ENCODE data around the gene NUBPL. TPM values are rescaled to one million over a fixed set of nuclear protein-coding genes. Genes with fewer than 3 reads are reported as not detected.

The NUBPL gene, protein sequence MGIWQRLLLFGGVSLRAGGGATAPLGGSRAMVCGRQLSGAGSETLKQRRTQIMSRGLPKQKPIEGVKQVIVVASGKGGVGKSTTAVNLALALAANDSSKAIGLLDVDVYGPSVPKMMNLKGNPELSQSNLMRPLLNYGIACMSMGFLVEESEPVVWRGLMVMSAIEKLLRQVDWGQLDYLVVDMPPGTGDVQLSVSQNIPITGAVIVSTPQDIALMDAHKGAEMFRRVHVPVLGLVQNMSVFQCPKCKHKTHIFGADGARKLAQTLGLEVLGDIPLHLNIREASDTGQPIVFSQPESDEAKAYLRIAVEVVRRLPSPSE
- total RNA-seq = 10 to 100 TPM in 2 of 5 experiments, 1 to 10 TPM in 3; 6.1 to 11.7 (median 8.3) TPM
- polyA plus RNA-seq = 1 to 10 TPM; 5.8 to 10.0 TPM
- total RNA-seq = 10.6 reads per million, percentile 37 among the genes with 10 or more reads in this experiment

DNA sequence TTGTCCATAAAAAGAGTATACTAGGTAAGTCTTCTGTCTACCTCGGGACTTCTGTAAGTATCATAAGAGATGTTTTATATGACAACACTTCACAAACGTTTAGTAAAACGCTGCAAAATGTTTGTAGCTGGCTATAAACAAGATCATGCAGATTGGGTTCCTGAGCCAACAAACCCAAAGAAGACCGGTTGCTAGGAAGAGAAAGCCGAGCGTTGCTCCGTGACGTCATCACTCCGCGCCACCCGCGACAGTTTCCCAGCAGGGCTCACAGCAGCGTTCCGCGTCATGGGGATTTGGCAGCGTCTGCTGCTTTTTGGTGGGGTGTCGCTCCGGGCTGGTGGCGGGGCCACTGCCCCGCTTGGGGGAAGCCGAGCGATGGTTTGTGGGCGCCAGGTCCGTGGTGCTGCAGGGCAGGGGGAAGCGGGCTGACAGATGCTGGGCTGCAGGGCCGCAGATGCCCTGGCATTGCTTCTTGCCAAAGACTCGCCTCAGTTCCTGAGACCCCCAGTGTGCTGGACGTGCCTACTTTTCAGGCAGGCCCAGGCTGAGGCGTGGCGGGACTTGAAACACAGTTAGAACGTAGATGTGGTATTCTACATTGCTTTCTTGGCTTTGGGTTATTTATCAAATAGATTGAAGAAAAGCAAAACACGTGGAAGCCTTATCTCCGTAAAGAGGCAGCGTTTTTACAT, at the start of gene NUBPL:
TSS of gene NUBPL (plus strand) at position 250 of the 692 bp plus-strand sequence. CDS start at position 286, 36 bp downstream.
- Histone ChIP-seq H3K27ac (ENCODE audit: low read depth, low read length) (peak within 1 kb of the TSS; percentile 81), H3K4me3 (ENCODE audit: low read length) (peak within 1 kb of the TSS; percentile 90), H3K9me3 (ENCODE audit: control insufficient read depth in 2 of 3, low read length in 3 of 3) (no peaks in the 10 kb centered on the region), H3K36me3 (ENCODE audit: control insufficient read depth in 2 of 3, insufficient read depth in 3 of 3, low read length in 3 of 3) (no peaks in the 10 kb centered on the region), H3K27me3 (ENCODE audit: control insufficient read depth in 2 of 2, insufficient read depth in 2 of 2, low read length in 2 of 2) (no peaks in the 10 kb centered on the region), H3K4me1 (ENCODE audit: control insufficient read depth in 2 of 2, insufficient read depth in 2 of 2, low read length in 2 of 2) (peaks cover 0 to 5% of the 10 kb centered on the region in 2 donors)
- intact Hi-C loops (cut with micrococcal nuclease) = loop anchor here (1.0 to 10.0 kb wide), 14 partner anchors 104 to 1002 kb away; partner anchors contain the start of genes DTD2 (in 2 of the 2), HEATR5A (in 2 of the 2), SCFD1 (in 2 of the 2) and STRN3 (in 2 of the 2)
- H3K36me3 Mint-ChIP-seq = peaks cover 0 to 4% (median 2%) of the 10 kb centered on the region in 5 donors
- peaks cover 0 to 11% (median 5%) of the 10 kb centered on the region in 5 donors for H3K27me3 Mint-ChIP-seq
- DNase-seq (peak; percentile 96 to 98 (median 97)), ATAC-seq (peak; percentile 95)
- ChIA-PET CTCF (interaction anchor here (1.0 kb wide), 1 partner anchor 104 kb away, joined by 3 read pairs; the partner anchor contains the start of gene DTD2), POLR2A (interaction anchor here (0.8 to 1.5 kb wide), 3 partner anchors 35 to 642 kb away, joined by 3 to 4 read pairs (median 4); no protein-coding TSS in a partner anchor)
- H3K9me3 Mint-ChIP-seq = peaks cover 0 to 5% (median 0%) of the 10 kb centered on the region in 11 donors
- H3K27ac Mint-ChIP-seq = peak within 1 kb of the TSS; percentile 95 to 100 (median 99)
- H3K4me1 Mint-ChIP-seq = peaks cover 24 to 44% (median 38%) of the 10 kb centered on the region in 7 donors
- H3K4me3 Mint-ChIP-seq = peak within 1 kb of the TSS; percentile 88 to 98 (median 96)

DNA sequence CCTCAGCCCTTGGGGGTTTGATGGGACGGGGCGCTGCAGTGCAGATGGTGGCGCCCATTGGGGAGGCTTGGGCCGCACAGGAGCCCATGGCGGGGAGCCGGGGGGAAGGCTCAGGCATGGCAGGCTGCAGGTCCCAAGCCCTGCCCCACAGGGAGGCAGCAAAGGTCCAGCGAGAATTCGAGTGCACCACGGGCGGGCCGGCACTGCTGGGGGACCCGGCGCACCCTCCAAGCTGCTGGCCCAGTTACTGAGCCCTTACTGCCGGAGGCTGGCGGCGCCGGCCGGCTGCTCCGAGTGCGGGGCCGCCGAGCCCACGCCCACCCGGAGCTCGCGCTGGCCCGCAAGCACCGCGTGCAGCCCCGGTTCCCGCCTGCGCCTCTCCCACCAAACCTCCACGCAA, 34.1 kb upstream of the NUBPL start:
- DNase-seq (no peak), ATAC-seq (no peak)
- peaks cover 0 to 11% (median 7%) of the 10 kb centered on the region in 5 donors for H3K27me3 Mint-ChIP-seq
- CTCF ChIA-PET = no interaction called here
- no peaks in the 10 kb centered on the region for H3K9me3 Mint-ChIP-seq
- no peak overlapping the region for H3K4me3 ChIP-seq (ENCODE audit: low read length)
- H3K9me3 ChIP-seq (ENCODE audit: control insufficient read depth in 2 of 3, low read length in 3 of 3) = no peaks in the 10 kb centered on the region
- no peaks in the 10 kb centered on the region for H3K36me3 ChIP-seq (ENCODE audit: control insufficient read depth in 2 of 3, insufficient read depth in 3 of 3, low read length in 3 of 3)
- H3K27me3 ChIP-seq (ENCODE audit: control insufficient read depth in 2 of 2, insufficient read depth in 2 of 2, low read length in 2 of 2) = no peaks in the 10 kb centered on the region
- H3K27ac ChIP-seq (ENCODE audit: low read depth, low read length) = no peak overlapping the region
- H3K27ac Mint-ChIP-seq = no peak overlapping the region
- H3K4me1 ChIP-seq (ENCODE audit: control insufficient read depth in 2 of 2, insufficient read depth in 2 of 2, low read length in 2 of 2) = no peaks in the 10 kb centered on the region
- intact Hi-C loops (cut with micrococcal nuclease) = no loop called here
- POLR2A ChIA-PET = no interaction called here
- H3K36me3 Mint-ChIP-seq = no peaks in the 10 kb centered on the region
- H3K4me1 Mint-ChIP-seq = no peaks in the 10 kb centered on the region
- no peak overlapping the region for H3K4me3 Mint-ChIP-seq

DNA sequence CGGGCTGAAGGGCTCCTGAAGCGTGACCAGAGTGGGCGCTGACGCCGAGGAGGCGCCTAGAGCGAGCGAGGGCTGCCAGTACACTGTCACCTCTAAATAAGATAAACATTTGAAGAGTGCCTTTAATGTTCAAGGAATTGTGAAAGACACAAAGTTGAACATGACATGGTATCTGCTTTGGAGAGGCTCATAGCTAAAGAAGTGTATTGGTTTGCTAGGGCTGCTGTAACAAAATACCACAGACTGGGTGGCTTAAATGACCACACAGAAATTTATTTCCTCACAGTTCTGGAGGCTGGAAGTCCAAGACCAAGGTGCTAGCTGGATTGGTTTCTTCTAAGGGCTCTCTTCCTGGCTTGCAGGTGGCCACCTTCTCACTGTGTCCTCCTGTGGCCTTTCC, 33.7 kb upstream of the NUBPL start:
- DNase-seq (no peak), ATAC-seq (no peak)
- Mint-ChIP-seq H3K36me3 (no peaks in the 10 kb centered on the region), H3K4me1 (no peaks in the 10 kb centered on the region), H3K9me3 (no peaks in the 10 kb centered on the region), H3K27ac (no peak overlapping the region), H3K27me3 (peaks cover 0 to 14% (median 6%) of the 10 kb centered on the region in 5 donors), H3K4me3 (no peak overlapping the region)
- Histone ChIP-seq H3K4me3 (ENCODE audit: low read length) (no peak overlapping the region), H3K27ac (ENCODE audit: low read depth, low read length) (no peak overlapping the region), H3K9me3 (ENCODE audit: control insufficient read depth in 2 of 3, low read length in 3 of 3) (no peaks in the 10 kb centered on the region), H3K4me1 (ENCODE audit: control insufficient read depth in 2 of 2, insufficient read depth in 2 of 2, low read length in 2 of 2) (no peaks in the 10 kb centered on the region), H3K27me3 (ENCODE audit: control insufficient read depth in 2 of 2, insufficient read depth in 2 of 2, low read length in 2 of 2) (no peaks in the 10 kb centered on the region), H3K36me3 (ENCODE audit: control insufficient read depth in 2 of 3, insufficient read depth in 3 of 3, low read length in 3 of 3) (no peaks in the 10 kb centered on the region)
- intact Hi-C loops (cut with micrococcal nuclease) = no loop called here
- CTCF ChIA-PET = no interaction called here
- POLR2A ChIA-PET = no interaction called here

DNA sequence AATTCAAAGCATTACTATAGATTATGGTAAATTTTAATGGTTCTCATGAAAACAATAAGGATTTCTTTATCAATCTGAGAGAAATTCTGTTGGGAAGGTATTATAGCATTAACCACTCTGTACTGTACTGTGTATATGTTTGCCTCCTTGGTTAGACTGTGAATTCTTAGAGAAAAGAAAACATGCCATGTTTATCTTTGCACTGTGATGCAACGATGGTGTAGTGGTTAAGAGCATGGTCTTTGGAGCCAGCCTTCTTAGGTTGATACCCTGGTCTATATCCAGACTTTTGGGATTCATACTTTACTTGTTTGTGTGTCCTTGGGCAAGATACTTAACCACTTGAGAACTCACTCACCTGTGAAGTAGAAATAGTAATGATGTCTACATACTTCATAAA, 32.2 kb upstream of the NUBPL start:
- intact Hi-C loops (cut with micrococcal nuclease) = no loop called here
- no peak for ATAC-seq
- POLR2A ChIA-PET = no interaction called here
- Histone ChIP-seq H3K9me3 (ENCODE audit: control insufficient read depth in 2 of 3, low read length in 3 of 3) (no peaks in the 10 kb centered on the region), H3K4me3 (ENCODE audit: low read length) (no peak overlapping the region), H3K27ac (ENCODE audit: low read depth, low read length) (no peak overlapping the region), H3K36me3 (ENCODE audit: control insufficient read depth in 2 of 3, insufficient read depth in 3 of 3, low read length in 3 of 3) (no peaks in the 10 kb centered on the region), H3K27me3 (ENCODE audit: control insufficient read depth in 2 of 2, insufficient read depth in 2 of 2, low read length in 2 of 2) (no peaks in the 10 kb centered on the region), H3K4me1 (ENCODE audit: control insufficient read depth in 2 of 2, insufficient read depth in 2 of 2, low read length in 2 of 2) (no peaks in the 10 kb centered on the region)
- DNase-seq = no peak
- Mint-ChIP-seq H3K4me3 (no peak overlapping the region), H3K4me1 (no peaks in the 10 kb centered on the region), H3K27ac (no peak overlapping the region), H3K27me3 (peaks cover 0 to 10% (median 0%) of the 10 kb centered on the region in 5 donors), H3K36me3 (no peaks in the 10 kb centered on the region), H3K9me3 (no peaks in the 10 kb centered on the region)
- CTCF ChIA-PET = no interaction called here

GRCh38 chr14:31530136-31530535, 31.1 kb upstream of the NUBPL start:
- no peak for ATAC-seq
- H3K9me3 ChIP-seq (ENCODE audit: control insufficient read depth in 2 of 3, low read length in 3 of 3) = no peaks in the 10 kb centered on the region
- ChIA-PET POLR2A (no interaction called here), CTCF (no interaction called here)
- H3K9me3 Mint-ChIP-seq = no peaks in the 10 kb centered on the region
- H3K4me3 ChIP-seq (ENCODE audit: low read length) = no peak overlapping the region
- H3K4me1 Mint-ChIP-seq = no peaks in the 10 kb centered on the region
- no peak overlapping the region for H3K27ac ChIP-seq (ENCODE audit: low read depth, low read length)
- no peaks in the 10 kb centered on the region for H3K36me3 Mint-ChIP-seq
- H3K4me3 Mint-ChIP-seq = no peak overlapping the region
- DNase-seq = no peak
- intact Hi-C loops (cut with micrococcal nuclease) = no loop called here
- no peak overlapping the region for H3K27ac Mint-ChIP-seq
- H3K27me3 Mint-ChIP-seq = peaks cover 0 to 11% (median 5%) of the 10 kb centered on the region in 5 donors
- H3K4me1 ChIP-seq (ENCODE audit: control insufficient read depth in 2 of 2, insufficient read depth in 2 of 2, low read length in 2 of 2) = no peaks in the 10 kb centered on the region
- no peaks in the 10 kb centered on the region for H3K27me3 ChIP-seq (ENCODE audit: control insufficient read depth in 2 of 2, insufficient read depth in 2 of 2, low read length in 2 of 2)
- H3K36me3 ChIP-seq (ENCODE audit: control insufficient read depth in 2 of 3, insufficient read depth in 3 of 3, low read length in 3 of 3) = no peaks in the 10 kb centered on the region

DNA sequence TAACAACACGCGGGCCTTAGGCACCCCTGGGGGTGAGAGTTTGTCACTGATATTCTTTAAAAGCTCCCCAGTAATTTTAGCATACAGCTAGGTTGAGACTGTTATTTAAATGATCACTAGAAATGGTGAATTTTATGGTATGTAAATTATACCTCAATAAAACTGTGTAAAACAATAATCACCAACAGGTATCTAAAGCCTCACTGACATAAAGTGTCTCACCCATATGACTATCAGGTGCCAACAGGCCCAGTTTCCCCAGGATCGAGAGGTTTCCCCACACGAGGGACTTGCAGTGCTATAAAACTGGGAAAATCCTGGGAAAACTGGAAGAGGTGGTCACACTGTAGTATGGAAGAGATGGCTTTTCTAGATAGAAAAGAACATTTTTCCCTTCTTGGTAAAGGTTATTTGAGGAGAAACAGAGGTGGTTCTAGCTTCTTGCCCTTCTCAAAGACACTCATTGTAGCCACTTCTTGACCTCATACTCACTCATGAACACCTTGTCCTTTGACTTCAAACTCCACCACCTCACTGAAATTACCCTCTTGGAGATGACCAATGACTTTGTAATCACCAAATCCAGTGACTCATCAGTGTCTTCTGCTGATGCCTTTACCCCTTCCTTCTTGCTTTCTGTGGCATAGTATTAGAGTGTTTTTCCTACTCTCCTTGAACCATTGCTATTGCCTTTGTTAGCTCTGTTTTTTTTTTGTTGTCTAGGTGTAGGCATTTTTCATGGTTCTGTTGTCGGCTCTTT, 24.8 kb upstream of the NUBPL start:
- CTCF ChIA-PET = interaction anchor here (0.9 kb wide), 1 partner anchor 11 kb away, joined by 3 read pairs; no protein-coding TSS in a partner anchor
- Mint-ChIP-seq H3K27ac (peak overlapping the region in 1 of 9 donors; percentile 12), H3K9me3 (peaks cover 0 to 2% (median 0%) of the 10 kb centered on the region in 11 donors), H3K36me3 (no peaks in the 10 kb centered on the region), H3K27me3 (peaks cover 2 to 34% (median 23%) of the 10 kb centered on the region in 5 donors), H3K4me3 (no peak overlapping the region), H3K4me1 (no peaks in the 10 kb centered on the region)
- Histone ChIP-seq H3K4me1 (ENCODE audit: control insufficient read depth in 2 of 2, insufficient read depth in 2 of 2, low read length in 2 of 2) (no peaks in the 10 kb centered on the region), H3K27ac (ENCODE audit: low read depth, low read length) (no peak overlapping the region), H3K9me3 (ENCODE audit: control insufficient read depth in 2 of 3, low read length in 3 of 3) (no peaks in the 10 kb centered on the region), H3K27me3 (ENCODE audit: control insufficient read depth in 2 of 2, insufficient read depth in 2 of 2, low read length in 2 of 2) (no peaks in the 10 kb centered on the region), H3K36me3 (ENCODE audit: control insufficient read depth in 2 of 3, insufficient read depth in 3 of 3, low read length in 3 of 3) (no peaks in the 10 kb centered on the region), H3K4me3 (ENCODE audit: low read length) (no peak overlapping the region)
- intact Hi-C loops (cut with micrococcal nuclease) = no loop called here
- POLR2A ChIA-PET = no interaction called here
- ATAC-seq (no peak), DNase-seq (no peak)

Data from naive thymus-derived CD4-positive, alpha-beta T cell (primary cell).